GM19025 (cell line): Measurements from ENCODE around the gene TBC1D4.
A peak's percentile ranks its signal among the peaks of the same experiment; 100 is the strongest.
"Not testable (repeated sequence)": the region's sequence is repeated elsewhere in the genome, so short reads cannot be mapped to it uniquely, and the experiment has no call there.

Experiments used
- ATAC-seq: cut with Tn5 transposase; IDR thresholded peaks from one replicate; pipeline ENCODE4 v1.9.1; 2021; ENCODE audit warnings: mild to moderate bottlenecking, low read depth, moderate library complexity; ENCODE audit not compliant: unreplicated experiment

Gene TBC1D4

DNA sequence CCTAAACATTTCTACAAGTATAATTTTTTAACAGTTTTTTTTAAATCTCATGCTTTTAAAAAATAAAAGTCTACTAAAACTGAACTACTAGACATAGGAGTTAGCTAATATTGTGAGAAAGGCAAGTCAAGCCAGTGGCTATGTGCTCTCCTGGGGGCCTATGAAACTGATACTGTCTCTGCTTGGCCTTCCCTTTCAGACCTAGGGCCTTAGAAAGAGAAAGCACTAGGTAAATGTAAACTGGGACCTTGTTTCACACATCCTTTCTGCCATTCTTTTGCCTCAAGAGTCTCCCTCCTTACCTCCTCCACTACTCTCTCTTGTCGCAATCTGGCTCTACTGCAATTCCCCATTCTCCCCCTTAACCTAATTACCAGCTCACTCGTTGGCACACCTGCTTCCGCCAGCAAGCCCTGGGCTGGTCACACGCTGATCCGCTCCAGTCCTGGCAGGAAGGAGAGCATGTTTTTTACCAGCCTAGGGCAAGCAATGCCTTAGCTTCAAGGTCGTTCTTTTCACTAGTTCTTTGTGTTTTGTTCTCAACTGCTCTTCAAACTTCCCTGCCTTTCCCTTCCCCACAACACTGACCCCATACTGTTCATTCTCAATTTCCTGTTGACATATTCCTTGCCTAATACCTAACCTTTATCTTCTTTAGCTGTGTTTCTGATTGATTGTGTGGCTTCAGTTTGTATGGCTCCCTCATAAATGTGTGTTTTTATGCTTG, 23.1 kb downstream of the TBC1D4 start:
- peak; percentile 100 for ATAC-seq

DNA sequence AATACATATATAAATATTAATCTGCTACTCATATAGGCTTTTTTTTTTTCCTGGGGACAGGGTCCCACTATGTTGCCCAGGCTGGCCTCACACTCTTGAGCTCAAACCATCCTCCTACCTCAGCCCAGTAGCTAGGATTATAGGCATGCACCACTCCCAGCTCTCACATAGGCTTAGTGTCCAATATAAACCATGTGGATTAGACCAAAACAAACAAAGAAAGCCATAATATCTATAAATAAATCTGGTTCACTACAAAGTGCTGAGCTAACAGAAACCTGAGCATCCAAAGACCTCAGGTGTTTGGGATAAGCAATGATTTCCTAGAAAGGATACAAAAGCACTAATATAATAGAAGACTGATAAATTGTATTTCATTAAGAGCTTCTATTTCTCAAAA, 26.0 kb downstream of the TBC1D4 start:
- ATAC-seq, result no peak

DNA sequence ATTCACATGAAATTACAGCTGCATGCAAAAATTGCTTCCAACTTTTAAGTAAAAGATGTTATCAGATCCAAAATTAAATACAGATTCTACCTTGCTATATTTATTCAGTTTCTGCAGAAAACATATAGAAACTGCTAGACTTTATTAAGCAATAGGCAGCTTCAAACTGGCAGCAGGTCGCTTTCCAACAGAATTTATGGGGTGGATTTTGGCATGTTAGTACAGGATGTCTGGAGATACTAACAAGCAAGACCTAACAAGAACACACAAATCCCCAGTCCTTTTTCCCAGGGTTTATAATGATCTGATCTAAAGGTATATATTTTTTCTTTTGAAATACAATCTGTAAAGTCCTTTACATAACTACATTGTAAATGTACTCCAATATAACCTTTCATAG, 27.5 kb downstream of the TBC1D4 start:
- no peak for ATAC-seq

DNA sequence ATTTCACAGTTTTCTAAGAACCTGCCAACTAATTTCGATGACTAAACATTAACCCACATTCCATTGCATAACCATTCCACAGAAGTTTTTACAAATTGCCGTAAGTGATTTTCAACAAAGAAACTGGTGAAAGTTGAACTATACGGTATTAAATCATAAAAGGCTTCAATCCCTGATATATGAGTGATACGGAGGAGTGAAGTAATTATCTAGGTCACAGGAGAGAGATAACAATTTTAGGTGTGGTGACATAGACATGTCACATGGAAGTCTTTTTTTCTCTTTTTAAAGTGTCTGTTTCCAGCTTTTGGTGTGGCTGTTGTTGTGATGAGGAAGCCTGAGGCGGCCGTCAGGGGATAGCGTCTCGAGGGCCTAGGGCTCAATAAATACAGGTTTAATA, 29.4 kb downstream of the TBC1D4 start:
- no peak for ATAC-seq

DNA sequence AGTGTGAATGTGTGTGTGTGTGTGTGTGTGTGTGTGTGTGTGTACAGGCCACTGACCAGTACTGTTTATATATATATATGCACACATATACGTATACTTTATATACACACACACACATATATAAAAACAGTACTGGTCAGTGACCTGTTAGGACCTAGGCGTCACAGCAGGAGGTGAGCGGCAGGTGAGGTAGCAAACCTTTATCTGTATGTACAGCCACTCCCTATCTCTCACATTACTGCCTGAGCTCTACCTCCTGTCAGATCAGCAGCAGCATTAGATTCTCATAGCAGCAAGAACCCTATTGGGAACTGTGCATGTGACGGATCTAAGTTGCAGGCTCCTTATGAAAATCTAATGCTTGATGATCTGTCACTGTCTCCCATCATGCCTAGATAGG, 34.5 kb downstream of the TBC1D4 start:
- no peak for ATAC-seq

DNA sequence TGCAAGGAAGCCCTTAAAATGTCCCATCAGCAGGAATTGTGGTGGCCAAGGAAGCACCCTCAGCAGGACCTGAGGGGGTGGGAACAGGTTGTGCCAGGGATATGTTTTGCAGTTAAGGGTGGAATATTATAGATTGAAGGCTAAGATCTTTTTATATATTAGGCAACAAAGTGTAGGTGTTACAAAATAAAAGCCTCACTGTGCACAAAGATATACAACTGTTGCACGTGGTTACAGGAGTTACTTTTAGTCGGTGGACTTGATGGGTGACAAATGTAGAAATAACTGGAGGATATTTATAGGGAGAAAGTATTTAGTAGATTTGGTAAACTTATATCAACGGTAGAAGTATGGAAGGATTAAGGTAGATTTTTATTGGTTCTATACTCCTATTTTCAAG, 35.1 kb downstream of the TBC1D4 start:
- ATAC-seq, result no peak

DNA sequence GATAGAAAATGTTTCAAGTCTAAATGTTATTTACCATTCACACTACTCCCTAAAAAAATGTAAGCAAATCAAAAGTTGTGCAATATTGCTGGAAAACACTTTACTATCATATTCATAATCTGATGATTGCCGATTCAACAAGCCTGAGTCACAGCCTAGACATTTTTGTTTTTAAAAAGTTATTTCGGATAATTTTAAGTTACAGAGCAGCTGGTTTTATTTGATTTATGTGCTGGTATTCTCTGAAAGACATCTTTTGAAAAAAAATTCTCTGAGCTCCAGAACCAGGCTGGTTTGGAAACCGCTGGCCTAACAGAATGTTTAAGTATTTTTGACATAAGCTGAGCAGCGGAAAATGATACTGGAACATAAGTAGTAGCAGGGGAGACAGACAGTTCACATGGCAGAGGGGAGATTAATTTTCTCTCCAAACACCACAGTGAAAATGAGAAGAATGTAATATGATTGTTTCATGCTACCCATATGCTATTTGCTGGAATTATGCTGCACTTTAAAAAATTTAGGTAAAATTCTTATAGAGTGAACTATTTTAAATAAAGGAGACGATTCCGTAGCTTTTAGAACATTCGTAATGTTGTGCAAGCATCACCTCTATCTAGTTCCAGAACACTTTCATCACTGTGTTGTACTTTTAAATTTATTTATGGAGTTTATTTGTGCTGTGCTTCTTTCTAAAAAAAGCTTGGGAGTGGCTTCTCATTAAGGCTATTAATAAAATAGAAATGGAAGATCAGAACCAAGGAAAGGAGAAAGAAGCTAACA, 36.1 kb downstream of the TBC1D4 start:
- ATAC-seq, result no peak

DNA sequence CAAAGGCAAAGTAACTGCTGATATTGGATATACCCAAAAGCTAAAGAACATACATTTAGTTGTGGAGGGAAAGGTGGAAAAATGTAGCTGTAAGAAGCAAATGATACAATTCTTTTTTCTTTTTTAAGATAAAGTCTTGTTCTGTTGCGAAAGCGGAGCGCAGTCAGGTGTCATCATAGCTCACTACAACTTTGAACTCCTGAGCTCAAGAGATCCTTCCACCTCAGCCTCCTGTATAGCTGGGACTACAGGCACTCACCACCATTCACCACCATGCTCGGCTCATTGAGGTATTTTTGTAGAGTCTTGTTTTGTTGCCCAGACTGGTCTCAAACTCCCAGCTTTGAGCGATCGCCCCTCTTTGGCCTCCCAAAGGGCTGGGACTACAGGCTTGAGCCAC, 38.0 kb downstream of the TBC1D4 start:
- ATAC-seq, result no peak

DNA sequence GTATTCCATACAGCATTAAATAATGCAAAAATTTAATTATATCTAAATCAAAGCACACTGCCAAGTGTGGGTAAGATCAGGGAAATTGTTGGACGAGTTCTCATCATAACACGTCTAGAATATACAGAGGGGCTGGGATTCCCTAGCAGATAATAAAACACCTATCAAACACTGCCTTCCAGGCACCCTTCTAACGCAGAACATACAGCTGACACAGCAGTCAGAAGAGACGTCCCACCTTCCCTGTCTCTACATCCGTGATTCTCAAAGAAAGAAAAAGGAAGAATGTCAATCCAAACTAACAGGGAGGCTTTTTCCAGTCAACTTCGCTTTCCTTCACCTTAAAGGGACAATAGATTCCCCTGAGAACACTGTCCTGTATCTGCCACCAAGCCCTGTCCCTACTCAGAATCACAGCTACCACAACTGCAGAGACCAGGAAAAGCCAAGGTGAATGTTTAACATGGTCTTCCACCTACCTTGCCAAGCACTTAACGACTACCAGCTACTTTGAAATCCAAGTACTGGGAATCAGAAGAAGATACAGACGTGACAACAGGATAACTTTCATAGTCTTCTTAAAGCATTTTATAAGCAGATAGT, 38.5 kb downstream of the TBC1D4 start:
- ATAC-seq, result no peak

DNA sequence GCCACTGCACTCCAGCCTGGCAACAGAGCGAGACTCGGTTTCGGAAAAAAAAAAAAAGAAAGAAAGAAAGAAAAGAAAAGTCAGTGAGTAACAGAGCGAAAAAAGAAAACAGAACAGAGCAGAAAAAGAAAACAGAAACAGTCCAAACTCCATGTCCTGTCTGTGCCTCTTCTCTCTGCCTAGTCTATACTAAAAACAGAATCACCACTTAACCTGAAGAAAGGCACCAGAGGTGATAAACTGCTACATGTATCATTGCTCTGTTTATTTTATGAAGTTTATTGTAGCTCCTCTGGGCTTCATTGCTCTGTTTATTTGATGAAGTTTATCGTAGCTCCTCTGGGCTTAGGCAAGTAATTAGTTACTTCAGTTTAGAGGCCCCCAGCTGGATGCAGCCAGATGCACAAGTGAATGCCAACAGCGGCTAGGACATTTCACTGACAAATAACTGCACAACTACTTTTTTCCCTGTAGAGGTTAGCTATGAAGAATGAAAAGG, 39.2 kb downstream of the TBC1D4 start:
- no peak for ATAC-seq

DNA sequence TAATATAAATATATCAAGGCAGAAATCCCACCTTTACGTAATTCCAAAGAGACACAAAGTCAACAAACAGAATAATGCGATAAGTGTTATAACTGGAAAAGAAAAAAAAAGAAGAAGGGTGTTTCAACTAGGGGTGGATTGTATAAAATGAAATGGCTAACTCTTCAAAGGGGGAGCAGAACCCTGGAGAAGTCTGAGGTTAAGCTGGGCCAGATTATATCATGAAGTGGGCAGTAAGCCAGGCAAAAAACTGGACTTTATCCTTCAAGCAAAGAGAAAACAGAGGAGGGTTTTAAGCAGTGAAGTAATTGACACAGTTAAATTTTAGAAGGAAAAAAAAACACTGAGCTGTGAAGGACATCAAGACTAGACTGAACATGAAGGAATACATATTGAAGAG, 41.9 kb downstream of the TBC1D4 start:
- ATAC-seq, result no peak

DNA sequence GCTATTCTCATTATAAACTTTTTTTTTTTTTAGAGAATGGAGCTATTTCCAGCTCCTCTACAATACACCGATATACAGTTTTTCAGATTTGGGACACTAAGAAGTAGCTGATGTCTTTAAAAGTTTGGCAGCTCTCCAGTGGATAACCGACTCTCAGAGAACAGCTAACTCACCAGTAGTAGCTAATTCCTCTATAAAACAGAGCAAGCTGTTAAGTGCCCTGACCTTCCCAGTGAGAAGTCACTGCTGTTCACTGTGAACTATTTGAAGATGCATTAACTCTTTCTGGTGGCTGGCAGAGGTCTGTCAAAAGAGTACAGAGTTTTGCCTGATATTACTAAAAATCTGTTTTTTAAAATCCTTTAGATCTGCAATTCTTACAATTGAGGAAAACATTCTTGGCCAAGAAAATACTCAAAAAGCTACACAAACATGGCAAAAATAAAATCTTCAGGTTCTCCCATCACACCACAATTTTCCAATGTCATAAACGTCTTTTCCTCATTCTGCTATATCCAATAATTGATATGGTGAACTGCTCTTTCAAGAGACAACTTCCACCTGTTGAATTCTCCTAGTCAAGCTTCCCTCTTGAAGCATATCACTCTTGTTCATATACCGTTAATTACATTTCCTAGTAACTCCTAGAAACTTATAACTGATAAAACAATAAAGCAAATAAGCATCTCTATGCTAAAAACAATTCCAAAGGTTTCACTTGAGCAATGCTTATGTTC, 44.2 kb downstream of the TBC1D4 start:
- no peak for ATAC-seq

DNA sequence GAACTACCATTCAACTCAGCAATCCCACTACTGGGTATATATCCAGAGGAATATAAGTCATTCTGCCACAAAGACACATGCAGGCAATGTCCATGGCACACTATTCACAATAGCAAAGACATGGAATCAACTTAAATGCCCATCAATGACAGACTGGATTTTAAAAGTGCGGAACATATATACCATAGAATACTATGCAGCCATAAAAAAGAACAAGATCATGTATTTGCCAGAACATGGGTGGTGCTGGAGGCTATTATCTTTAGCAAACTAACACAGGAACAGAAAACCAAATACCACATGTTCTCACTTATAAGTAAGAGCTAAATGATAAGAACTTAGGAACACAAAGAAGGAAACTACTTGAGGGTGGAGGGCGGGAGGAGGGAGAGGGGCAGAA, 47.8 kb downstream of the TBC1D4 start:
- ATAC-seq, result not testable (repeated sequence)

DNA sequence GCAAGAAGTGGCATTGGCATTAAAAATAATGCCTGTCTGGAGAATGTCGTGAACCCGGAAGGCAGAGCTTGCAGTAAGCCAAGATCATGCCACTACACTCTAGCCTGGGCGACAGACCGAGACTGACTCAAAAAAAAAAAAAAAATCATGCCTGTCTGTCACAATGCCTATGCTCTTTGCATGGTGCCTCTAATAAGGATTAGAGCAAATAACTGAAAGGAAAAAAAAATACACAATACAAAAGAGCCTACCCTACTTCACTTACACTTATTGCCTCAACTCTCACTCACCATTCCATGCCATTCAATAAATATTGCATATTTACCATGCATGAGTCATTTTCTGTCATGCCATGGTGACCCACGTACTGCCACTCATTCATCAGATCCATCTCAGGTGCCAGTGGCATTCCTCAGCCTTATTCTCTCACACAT, 49.1 kb downstream of the TBC1D4 start:
- no peak for ATAC-seq

DNA sequence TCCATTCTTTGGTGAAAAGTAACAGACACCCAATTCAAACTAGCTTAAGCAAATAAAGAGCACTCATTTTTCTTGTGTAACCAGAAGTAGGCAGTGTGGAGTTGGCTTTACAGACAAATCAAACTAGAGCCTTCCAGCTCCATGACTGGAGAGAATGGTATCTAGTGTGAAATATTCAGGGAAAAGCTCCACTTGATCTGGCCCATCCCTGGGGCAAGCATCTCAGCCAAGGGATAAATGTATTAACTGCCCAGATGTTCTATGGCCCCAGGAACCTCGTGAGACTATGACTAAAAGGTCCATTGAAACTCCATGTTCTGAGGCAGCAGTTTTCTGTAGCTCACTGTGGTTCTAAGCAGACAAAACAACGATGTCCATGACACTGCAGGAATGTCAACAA, 49.9 kb downstream of the TBC1D4 start:
- no peak for ATAC-seq

DNA sequence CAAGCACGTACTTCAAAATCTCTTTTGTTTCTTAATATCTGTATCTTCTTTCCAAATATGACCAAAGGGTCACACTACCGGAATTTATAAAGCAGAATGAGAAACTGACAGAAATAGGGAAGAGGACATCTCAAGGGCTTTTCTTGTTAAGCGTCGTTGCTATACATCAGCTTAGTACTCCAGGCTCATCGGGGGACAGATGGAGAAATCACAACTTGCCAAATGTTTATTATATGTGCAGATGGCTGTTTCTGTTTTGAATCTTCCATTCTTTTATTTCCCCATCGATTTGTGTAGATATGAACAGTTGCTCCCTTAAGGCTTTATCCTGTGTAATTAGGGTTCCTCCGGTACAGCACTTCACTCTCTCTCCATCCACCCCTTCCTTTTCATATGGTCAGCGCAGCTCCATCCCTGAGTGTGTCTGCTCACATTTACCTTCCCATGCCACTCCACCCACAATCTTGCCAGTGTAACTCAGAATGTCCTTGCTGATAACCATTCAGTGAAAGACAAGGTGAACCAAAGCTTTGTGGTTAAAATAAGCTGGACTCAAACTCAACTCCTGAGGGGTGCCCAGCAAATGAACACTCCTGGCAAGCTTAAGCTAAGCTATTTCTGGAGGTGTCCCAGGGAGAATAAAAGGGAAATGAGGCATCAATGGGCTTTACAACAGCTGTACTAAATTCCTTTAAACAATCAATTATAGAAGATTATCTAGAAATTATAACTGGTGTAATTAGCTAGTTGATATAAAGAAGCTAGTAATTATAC, 51.3 kb downstream of the TBC1D4 start:
- no peak for ATAC-seq

DNA sequence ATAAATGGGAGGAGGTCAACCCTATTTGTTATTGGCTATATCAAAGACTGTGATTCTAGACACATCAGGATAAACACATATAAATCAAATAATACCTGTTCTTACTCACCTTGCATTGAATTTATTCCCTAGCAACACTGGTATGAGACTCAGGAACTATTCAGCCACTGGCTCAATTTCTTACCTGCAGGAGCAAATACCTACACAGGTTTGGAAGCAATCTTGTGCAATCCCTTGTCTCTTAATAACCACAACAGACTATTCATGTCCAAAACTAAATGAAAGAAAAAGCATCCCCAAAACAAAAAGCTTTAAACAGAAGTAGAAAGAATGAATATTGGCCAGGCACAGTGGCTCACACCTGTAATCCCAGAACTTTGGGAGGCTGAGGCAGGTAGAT, 55.5 kb downstream of the TBC1D4 start:
- ATAC-seq, result no peak

DNA sequence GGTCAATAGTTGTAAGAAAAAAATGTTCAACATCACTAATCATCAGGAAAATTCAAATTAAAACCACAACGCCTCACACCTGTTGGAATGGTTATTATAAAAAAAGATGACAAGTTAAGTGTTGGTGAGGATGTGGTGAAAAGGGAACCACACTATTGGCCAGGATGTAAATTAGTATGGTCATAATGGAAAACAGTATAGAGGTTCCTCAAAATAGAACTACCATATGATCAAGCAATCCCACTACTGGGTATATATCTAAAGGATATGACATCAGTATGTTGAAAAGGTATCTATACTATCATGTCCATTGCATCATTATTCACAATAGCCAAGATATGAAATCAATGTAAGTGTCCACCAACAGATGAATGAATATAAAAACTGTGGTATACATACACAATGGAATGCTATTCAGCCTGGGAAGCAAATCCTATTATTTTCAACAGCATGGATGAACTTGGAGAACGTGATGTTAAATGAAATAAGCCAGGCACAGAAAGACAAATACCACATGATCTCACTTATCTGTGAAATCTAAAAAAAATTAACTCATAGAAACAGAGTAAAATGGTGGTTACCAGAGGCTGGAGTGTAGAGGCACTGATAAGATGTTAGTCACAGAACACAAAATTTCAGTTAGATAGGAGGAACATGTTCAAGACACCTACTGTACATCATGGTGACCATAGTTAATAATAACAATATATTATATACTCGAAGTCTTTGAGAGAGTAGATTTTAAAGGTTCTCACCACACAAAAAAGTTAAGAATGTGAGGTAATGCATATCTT, 56.6 kb downstream of the TBC1D4 start:
- ATAC-seq, result peak; percentile 64

DNA sequence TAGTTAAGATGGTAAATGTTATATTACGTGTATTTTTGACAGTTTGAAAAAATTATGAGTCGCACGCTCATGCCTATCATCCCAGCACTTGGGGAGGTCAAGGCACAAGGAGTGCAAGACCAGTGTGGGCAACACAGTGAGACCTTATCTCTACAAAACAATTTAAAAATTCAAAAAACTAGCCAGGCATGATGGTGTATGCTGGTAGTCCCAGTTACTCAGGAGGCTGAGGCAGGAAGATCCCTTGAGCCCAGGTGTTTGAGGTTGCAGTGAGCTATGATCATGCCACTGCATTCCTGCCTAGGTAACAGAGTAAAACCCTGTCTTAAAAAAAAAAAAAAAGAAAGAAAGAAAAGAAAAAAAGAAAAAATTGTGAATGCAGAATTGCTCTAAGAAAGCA, 58.0 kb downstream of the TBC1D4 start:
- no peak for ATAC-seq
